Measurements from ENCODE around the gene LMF1. TPM values are rescaled to one million over a fixed set of nuclear protein-coding genes. Genes with fewer than 3 reads are reported as not detected.

LMF1 gene
- total and polyA plus RNA-seq, 2 of the 13 experiments (the other 11 are each of a cell fraction or from before 2014, with no cell fraction given) = 6.8 to 8.5 TPM

- TF ChIP-seq ZNF276 (CRISPR knock-in tag; IDR thresholded peaks at IDR 0.05; ENCODE audit: low read depth) (no peak), SRSF9 (IDR thresholded peaks at IDR 0.05; ENCODE audit: borderline replicate concordance, insufficient read depth, low read depth, low read length, poor library complexity, severe bottlenecking) (no peak), FOXP4 (CRISPR knock-in tag; IDR thresholded peaks at IDR 0.05) (peak; percentile 75), ZNF564 (CRISPR knock-in tag; IDR thresholded peaks at IDR 0.05) (peak; percentile 56; the same call in 1 of the 2 replicates), SMYD3 (CRISPR knock-in tag; IDR thresholded peaks at IDR 0.05) (no peak), ZNF615 (CRISPR knock-in tag; IDR thresholded peaks at IDR 0.05; ENCODE audit: borderline replicate concordance) (no peak), RELA (CRISPR knock-in tag; IDR thresholded peaks at IDR 0.05) (no peak; the same call in 1 of the 2 replicates), ZBED4 (CRISPR knock-in tag; IDR thresholded peaks at IDR 0.05; ENCODE audit: borderline replicate concordance) (peak; percentile 52; the same call in 1 of the 2 replicates), ZNF607 (CRISPR knock-in tag; IDR thresholded peaks at IDR 0.05; ENCODE audit: borderline replicate concordance) (peak; percentile 41; the same call in 1 of the 2 replicates), DMTF1 (CRISPR knock-in tag; IDR thresholded peaks at IDR 0.05) (no peak), ONECUT2 (CRISPR knock-in tag; IDR thresholded peaks at IDR 0.05) (peak; percentile 74), PHF8 (CRISPR knock-in tag; IDR thresholded peaks at IDR 0.05) (peak; percentile 47), ZNF264 (CRISPR knock-in tag; IDR thresholded peaks at IDR 0.05) (no peak; the same call in 1 of the 2 replicates), TBX2 (CRISPR knock-in tag; IDR thresholded peaks at IDR 0.05; ENCODE audit: borderline replicate concordance) (peak; percentile 91), ZNF710 (CRISPR knock-in tag; IDR thresholded peaks at IDR 0.05; ENCODE audit: borderline replicate concordance) (peak; percentile 24; the same call in 1 of the 2 replicates)
Observed at GRCh38 chr16:912684-913613, 57.8 kb downstream of the LMF1 start (continued).

Measured in HepG2 (cell line).